Measurements from ENCODE around the gene NUDT8.
"Not testable (repeated sequence)": the region's sequence is repeated elsewhere in the genome, so short reads cannot be mapped to it uniquely, and the experiment has no call there.

The NUDT8 gene

GRCh38 chr11:67629386-67630227 is at the start of gene NUDT8:
Gene NUDT8, minus strand, starts transcription at chr11:67629937. Its CDS starts 26 bp downstream, at chr11:67629911.
- DNase-seq (ENCODE audit: low read depth) = peak; percentile 84

- no peak for DNase-seq (ENCODE audit: low read depth)
Measured at GRCh38 chr11:67675058-67675747, 45.5 kb upstream of the NUDT8 start.

GRCh38 chr11:67674442-67674871 is 44.7 kb upstream of the NUDT8 start, which contains the start of gene ALDH3B2:
Gene ALDH3B2, minus strand, starts transcription at chr11:67674623. Its CDS starts 7,688 bp downstream, at chr11:67666935.
- DNase-seq (ENCODE audit: low read depth) = no peak

- DNase-seq (ENCODE audit: low read depth) = no peak
Measured at GRCh38 chr11:67673902-67674301, 44.2 kb upstream of the NUDT8 start.

GRCh38 chr11:67673358-67673757 is 43.6 kb upstream of the NUDT8 start:
- no peak for DNase-seq (ENCODE audit: low read depth)

GRCh38 chr11:67671211-67671520 is 41.4 kb upstream of the NUDT8 start:
- DNase-seq (ENCODE audit: low read depth) = no peak

- no peak for DNase-seq (ENCODE audit: low read depth)
Measured at GRCh38 chr11:67670316-67671210, 40.8 kb upstream of the NUDT8 start.

- DNase-seq (ENCODE audit: low read depth) = no peak
Measured at GRCh38 chr11:67668192-67668551, 38.4 kb upstream of the NUDT8 start.

GRCh38 chr11:67667490-67668191 is 37.9 kb upstream of the NUDT8 start:
- DNase-seq (ENCODE audit: low read depth) = no peak

GRCh38 chr11:67666676-67667489 is 37.1 kb upstream of the NUDT8 start:
- no peak for DNase-seq (ENCODE audit: low read depth)

- DNase-seq (ENCODE audit: low read depth) = no peak
Measured at GRCh38 chr11:67666303-67666645, 36.5 kb upstream of the NUDT8 start.

GRCh38 chr11:67665541-67666302 is 36.0 kb upstream of the NUDT8 start:
- no peak for DNase-seq (ENCODE audit: low read depth)

GRCh38 chr11:67664696-67665540 is 35.2 kb upstream of the NUDT8 start:
- DNase-seq (ENCODE audit: low read depth) = no peak

- DNase-seq (ENCODE audit: low read depth) = no peak
Measured at GRCh38 chr11:67664213-67664585, 34.5 kb upstream of the NUDT8 start.

- DNase-seq (ENCODE audit: low read depth) = no peak
Measured at GRCh38 chr11:67663532-67664212, 33.9 kb upstream of the NUDT8 start.

- DNase-seq (ENCODE audit: low read depth) = no peak
Measured at GRCh38 chr11:67662835-67663531, 33.2 kb upstream of the NUDT8 start.

GRCh38 chr11:67662142-67662834 is 32.6 kb upstream of the NUDT8 start:
- DNase-seq (ENCODE audit: low read depth) = no peak

GRCh38 chr11:67660752-67661151 is 31.0 kb upstream of the NUDT8 start:
- DNase-seq (ENCODE audit: low read depth) = not testable (repeated sequence)

Measured in activated gamma-delta T cell treated with anti-CD3 and anti-CD28 coated beads, Interleukin-2, amount 50 U/mL, for 16 hours (primary cell).